CD4-positive, alpha-beta T cell treated with Interleukin-10 for 1 hour (primary cell): Measurements from ENCODE around the gene RIMKLA.

ENCODE experiments used
- DNase-seq: peaks from one replicate; pipeline ENCODE4 v3.0.0-alpha.2; 2020

The RIMKLA gene, protein sequence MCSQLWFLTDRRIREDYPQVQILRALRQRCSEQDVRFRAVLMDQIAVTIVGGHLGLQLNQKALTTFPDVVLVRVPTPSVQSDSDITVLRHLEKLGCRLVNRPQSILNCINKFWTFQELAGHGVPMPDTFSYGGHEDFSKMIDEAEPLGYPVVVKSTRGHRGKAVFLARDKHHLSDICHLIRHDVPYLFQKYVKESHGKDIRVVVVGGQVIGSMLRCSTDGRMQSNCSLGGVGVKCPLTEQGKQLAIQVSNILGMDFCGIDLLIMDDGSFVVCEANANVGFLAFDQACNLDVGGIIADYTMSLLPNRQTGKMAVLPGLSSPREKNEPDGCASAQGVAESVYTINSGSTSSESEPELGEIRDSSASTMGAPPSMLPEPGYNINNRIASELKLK

DNA sequence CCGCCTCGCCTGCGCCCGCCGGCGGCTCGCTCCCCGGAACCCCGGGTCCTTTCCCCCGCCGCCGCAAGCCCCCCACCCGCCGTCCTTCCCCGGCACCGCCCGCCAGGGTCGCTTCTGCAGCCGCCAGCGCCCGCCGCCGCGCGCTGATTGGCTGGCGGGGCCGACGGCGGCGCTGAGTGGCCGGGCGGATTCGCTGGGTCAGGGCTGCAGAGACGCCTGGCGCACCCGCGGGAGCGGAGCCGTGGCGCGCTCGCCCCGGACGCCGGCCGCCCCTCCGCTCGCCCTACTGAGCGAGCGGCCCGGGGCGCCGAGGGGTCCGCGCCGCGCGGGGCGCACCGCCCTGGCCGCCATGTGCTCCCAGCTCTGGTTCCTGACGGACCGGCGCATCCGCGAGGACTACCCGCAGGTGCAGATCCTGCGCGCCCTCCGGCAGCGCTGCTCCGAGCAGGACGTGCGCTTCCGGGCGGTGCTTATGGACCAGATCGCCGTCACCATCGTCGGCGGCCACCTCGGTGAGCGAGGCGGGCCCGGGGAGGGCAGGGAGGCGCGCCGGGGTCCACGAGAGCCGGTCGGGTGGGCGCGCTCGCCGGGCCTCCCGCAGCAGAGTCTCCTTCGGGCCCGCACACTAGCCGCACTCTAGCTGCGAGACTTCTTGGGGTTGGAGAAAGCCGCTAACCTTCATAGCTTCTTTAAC lies at the start of gene RIMKLA:
TSS of gene RIMKLA (plus strand) at position 207 of the 694 bp plus-strand sequence. CDS start at position 350, 143 bp downstream.
- peak; percentile 29 for DNase-seq

DNA sequence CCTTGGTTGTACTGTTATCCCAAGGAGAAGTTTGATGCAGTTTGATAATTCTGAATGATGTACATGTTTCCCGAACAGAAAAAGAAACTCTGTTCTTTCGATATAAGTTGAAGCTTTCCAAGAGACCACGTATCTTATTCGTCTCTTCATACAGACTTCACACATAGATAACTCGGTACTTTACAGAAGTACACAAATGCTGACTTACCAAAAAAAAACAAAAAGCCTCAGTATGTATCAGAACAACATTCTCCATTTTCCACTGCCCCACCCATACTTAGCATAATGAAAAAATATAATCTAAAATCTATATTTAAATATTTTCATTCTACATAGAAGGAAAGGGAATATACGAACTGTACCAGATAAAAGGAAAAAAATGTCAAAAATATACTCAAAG lies 47.7 kb upstream of the RIMKLA start:
- no peak for DNase-seq

DNA sequence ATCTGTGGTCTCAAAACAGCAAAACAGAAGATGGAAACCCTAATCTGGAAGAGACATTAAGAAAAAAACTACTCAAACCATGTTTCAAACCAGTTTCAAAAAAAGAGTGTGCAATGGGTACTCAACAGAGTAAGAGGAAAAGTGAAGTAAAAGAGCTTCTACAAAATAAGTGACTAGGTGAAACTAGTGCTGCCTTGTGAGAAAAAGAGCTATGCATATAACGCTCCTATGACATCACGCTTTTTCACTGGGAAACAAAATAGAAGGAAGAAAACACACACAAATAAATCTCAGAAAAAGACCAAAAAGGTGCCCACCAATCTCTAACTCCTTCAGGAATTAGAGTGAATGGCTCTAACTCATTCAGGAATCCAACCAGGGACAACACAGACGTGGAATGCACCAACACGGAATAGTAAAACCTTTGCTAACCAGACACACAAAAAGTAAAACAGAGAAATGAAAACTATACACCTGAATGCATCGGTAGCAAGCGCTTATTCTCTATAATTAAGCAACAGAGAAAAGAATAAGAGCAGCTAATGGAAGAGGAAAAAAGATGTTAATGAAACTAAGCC lies 46.8 kb upstream of the RIMKLA start:
- no peak for DNase-seq

DNA sequence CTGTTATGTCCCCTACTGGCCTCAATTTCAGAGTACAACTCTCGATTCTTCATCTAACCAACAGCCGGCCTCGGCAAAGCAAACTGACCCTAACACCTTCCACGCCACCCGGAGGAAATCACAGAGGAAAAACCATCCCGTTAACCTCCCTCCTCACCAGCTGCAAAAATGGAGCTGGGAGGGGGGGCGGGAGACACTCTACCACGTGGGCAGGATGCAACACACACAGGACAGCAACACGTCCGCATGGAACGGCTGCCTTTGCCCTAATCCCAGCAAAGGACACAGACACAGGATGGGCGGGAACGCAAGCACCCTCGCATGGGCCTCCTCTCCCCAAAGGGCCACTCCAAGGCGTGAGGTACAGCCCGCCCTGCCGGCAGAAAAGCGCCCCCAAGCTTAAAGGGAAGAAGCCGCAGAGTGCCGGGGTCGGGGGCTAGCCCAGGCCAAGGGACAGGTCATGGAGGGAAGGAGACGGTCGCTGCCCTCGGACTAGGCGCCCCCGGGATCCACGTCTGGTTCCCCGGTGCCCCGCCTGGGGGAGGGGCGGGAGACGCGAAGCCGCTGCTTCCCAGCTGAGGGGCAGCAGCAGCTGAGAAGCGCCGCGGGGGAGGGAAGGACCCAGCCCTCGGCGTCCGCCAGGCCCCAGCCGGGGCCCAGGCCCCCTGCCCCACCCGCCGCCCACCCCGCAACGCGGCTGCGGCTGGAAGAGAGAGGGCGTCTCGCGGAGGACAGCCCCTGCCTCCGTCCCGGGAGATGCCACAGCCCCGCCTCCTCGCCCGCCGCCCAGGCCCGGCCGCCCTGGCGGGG lies 46.1 kb upstream of the RIMKLA start:
- DNase-seq = no peak

DNA sequence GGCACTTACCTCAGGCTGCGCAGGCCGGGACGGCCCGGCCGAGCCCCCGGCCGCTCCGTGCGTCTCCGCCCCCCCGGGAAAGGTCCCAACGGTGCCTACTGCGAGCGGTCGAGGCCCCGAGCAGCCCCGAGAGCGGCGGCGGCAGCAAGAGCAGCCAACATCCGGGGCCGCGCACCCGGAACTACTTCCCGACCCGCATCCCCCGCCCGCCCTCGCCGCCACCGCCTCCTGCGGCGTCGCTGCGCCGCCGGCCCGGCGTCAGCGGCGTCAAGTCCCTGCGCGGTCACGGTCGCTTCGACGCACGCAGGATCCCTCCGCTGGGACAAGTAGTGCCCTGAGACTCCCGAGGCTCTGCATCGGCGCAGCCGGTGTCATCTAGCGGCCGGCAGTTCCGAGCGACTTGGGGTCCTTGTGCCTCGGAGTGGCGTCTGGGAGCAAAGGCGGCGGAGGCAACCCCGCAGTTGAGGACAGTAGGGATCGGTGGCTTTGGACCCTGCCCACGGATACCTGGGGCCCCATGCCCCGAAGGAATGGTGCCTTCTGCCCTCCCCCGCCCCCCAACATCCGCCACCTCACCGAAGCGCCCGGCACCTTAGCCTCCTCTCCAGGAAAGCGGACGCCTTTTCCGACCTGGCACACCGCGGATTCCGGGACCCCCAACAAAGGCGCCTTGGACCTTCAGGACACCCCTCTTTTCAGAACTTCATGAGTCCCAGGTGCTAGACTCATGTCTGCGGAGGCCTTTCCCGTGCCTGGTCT lies 45.4 kb upstream of the RIMKLA start, which contains the start of gene FOXJ3:
TSS of gene FOXJ3 (minus strand) at position 186 of the 759 bp plus-strand sequence. CDS start 24,142 bp downstream, outside the sequence.
- peak; percentile 93 for DNase-seq

DNA sequence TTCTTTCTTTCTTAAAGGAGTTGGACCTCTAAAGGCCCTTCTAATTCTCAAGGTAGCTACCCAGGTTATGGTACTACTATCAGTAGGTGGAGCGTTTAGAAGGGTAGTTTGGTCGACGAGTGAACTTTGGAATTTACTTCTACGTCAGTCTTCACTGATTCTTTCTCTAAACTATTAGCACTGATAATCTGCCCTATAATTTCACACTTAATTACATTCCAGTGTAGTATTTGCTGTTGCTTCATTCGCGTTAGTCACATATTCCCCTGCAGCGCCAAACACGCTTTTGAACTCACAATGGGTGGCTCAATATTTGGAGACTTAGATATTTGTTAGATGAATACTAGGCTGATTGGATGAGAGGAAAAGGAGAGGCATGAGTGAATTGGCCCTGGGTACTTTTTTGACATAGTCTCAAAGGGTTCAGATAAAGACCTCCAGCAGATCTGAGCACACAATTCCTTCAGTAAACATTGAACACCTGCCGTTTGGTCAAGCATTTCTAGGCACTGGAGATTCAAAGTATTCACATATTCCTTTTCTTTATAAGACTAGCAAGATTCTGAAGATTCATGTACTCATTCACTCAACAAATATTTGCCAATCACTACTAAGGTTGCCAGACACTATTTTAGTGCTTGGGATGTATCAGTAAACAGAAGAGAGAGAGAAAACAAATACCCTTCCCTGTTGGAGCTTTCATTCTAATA lies 44.6 kb upstream of the RIMKLA start:
- DNase-seq = no peak

DNA sequence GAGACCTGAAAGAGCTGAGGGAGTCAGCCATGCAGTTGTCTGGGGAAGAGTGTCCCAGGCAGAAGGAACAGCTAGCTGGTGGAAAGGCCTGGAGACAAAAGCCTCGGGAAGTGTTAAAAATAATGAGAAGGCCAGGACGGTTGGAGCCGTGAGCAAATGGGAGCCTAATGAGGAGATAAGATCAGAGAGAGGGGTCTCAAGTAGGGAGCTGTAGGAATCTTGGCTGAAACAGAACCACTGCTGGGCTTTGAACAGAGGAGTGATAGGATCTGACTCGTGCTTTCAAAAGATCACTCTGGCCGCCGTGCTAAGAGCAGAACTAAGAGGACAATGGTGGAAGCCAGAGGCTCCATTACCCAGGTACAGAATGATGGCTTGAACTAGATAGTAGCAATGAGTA lies 43.6 kb upstream of the RIMKLA start:
- DNase-seq = no peak

DNA sequence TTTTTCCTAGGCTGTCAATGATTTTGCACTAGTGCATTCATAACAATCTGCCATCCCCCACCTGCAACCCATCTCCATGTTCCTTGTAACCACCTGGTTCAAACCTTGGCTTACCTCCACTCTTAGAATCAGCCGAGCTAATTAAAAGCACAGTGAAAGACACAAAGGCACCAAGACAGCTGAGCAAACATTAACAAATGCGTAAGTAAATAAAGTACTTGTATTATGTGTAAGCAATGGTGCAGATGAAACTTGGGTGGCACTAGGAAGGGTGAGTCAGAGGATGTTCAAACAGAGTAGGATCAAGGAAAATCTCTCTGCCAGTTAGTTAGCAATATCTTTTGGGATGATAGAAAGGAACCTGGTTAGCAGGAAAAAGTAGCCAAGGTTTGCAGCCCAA lies 40.5 kb upstream of the RIMKLA start:
- no peak for DNase-seq

DNA sequence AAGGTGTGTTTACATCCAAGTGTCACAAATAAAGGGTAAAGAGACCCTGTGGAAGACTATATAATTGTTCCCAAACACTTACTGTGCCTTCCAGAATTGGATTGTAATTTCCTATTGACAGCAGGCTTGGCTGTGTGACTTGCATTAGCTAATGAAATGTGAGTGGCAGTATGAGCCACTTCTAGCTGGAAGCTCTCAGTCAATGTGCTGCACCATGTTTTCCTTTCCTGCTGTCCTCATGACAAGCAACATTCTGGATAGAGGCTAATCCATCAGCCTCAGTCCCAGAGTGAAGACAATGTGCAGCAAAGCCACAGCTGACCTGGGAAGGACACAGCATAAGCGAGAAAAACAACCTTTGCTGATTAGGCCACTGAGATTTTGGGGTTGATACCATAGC lies 39.7 kb upstream of the RIMKLA start:
- DNase-seq = no peak

DNA sequence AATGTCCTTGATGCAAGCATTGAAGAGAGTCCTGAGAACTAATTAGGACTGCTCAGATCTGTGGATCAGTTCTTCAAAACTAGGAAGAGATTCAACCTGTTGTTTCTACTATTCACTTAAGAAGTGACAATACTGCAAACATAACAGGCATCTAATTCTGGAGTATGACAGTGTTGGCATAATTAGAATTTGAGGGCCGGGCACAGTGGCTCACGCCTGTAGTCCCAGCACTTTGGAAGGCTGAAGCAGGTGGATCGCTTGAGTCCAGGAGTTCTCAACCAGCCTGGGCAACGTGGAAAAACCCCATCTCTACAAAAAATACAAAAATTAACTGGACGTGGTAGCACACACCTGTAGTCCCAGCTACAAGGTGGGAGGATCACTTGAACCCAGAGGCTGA lies 37.5 kb upstream of the RIMKLA start:
- DNase-seq = no peak

DNA sequence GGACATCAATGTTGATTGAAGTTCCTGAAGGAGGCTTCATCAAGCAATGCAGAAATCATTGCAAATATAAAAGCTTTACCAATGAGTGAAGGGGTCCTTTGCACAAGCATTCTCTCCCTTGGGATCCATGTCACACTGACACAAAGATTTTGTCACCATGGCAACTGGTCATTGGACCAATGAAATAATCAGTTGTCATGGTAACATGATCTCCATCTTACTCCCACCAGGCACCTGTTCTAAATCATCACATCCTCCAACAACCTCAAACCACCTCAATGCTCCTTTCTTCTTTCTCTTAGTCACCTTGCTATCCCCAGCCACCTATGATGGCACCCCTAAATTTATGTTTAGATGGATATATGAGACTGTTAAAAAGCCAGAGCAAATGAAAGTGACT lies 32.1 kb upstream of the RIMKLA start:
- DNase-seq = no peak

DNA sequence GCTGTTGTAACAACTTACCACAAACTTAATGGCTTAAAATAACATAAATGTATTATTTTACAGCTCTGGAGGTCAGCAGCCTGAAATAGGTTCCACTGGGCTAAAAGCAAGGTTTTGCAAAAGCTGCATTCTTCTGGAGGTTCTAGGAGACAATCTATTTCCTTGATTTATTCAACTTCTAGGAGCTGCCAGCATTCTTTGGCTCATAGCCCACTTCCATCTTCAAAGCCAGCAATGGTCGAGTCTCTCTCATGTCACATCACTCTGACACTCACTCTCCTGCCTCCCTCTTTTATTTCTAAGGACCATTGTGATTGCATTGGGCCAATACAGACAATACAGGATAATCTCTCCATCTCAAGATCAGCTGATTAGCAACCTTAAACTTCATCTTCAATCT lies 30.5 kb upstream of the RIMKLA start:
- DNase-seq = no peak

DNA sequence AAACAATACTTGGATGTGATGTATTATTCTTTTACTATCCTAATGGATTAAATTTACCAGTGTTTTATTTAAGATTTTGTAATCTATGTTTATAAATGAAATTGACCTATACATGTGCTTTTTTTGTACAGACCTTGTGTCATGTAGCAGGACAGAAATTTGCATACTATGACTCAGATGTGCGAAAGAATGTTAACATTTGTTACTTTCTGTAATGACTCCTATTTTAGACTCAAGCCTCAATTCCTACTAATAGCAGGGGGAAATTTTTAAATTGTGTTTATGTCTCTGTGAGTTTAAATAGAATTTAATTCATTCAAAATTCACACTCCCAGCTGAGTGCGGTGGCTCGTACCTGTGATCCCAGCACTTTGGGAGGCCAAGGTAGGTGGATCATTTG lies 21.8 kb upstream of the RIMKLA start:
- DNase-seq = no peak

DNA sequence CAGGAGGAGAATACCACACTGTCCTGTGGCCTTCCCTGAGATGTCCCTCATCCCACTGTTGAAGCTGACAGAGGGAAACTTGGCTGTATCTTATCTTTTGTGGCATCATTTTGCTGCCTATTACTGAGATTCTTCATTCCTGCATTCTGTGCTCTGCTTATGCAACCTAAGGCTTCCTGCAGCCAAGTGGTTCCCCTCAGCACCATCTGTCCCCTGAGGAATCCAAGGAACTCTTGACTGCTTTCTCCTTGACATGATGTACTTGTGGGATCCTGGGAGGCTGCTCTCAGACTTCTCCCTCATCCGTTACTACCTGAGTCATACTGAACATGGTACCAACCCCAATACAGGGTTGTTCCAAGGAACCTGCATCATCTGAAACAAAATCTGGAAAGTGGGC lies 21.1 kb upstream of the RIMKLA start:
- DNase-seq = no peak

DNA sequence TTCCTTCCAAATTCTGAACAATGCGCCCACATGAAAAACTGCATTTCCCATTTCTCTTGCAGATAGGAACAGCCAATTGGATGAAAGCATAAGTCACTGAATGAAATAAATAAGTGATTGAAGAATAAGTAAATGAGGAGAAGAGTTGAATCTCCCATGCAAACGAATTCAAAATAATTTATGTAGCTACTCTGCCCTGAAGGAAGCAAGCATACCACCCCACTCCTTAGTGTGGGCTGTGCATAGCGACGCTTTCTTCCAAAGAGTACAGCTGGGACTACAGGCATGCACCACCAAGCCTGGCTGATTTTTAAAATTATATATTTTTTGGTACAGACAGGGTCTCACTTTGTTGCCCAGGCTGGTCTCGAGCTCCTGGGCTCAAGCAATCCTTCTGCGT lies 16.5 kb upstream of the RIMKLA start:
- no peak for DNase-seq

DNA sequence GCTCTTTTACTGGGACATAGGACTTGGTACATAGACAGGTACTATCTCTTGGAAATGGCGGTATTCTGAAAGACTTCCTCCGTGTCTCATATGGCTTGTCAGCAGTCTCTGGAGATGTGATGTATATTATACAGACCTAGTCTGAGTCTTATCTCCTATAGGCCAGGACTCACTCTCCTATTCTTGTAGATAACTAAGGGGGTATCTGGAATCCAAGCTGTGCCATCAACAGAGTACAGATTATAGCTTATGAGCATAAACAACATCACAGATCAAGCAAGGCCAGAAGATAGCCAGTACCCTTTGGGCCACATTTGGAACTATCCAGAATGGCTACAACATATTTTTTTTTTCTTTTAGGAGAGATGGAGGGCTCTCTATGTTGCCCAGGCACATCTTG lies 16.1 kb upstream of the RIMKLA start:
- DNase-seq = no peak

DNA sequence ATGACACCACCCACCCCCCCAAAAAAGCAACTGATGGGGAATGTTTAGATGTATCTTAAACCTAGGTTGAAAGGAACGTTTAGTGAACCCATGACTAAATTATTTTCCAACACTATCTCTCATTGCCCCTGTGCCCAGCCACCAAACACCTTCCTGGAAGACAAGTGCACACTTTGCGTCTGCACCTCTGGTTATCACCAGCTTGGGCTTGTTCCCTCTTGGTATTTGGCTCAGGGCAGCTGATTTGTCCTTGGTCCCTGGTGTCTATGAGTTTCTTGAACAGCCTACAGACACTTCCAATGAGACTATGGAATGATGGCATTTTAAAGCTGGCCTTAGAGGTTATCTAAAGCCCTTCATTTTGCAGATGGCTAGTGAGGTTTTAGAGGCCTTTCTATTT lies 15.5 kb upstream of the RIMKLA start:
- DNase-seq = no peak

DNA sequence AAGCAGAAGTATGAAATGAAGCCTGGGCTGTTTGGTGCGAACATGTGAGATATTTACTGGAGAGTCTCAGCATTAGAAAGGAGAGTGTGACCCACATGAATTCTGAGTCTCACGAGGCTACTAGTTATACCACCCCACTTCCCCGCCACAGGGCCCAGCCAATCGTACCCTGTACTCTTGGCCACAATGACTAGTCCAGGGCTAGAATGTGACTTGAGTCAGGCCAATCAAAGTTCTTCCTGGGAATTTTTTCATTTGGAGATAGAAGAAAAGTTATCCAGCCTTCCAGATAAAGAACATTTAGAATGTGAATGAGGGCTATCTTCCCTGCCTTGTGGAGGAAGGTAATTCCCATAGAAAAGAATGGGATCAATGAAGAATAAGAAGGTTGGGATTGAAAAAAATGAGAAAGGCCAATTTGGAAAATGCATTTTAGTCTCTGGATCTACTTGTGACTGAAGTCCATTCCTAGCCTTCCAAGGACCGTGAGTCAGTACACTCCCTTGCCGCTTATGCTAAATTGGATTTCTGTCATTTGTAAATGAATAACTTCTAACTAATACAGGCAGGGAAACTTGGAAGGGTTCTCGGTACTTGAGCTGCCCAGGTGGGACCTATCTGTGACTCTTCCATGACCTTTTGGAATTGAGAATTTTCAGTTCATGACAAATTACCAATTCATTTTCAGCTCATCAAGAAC lies 12.3 kb upstream of the RIMKLA start:
- DNase-seq = no peak

DNA sequence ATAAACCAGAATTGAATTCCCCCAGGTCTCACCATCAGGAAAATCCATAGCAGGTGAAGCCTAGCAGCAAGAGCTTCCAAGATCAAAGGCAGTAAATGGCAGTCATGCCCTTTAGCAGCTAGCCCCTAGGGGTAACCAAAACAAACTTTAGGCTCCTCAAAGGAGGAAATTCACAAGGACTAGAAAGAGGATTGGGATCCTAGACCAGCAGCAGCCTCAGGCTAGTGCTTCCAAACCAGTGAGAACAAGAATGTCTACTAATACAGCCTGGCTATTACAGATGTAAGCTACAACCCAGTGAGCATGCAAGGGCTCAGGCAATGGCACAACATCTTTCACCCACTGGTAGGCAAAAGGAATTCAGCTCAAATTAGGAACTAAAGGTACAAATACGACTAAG lies 11.1 kb upstream of the RIMKLA start:
- no peak for DNase-seq

DNA sequence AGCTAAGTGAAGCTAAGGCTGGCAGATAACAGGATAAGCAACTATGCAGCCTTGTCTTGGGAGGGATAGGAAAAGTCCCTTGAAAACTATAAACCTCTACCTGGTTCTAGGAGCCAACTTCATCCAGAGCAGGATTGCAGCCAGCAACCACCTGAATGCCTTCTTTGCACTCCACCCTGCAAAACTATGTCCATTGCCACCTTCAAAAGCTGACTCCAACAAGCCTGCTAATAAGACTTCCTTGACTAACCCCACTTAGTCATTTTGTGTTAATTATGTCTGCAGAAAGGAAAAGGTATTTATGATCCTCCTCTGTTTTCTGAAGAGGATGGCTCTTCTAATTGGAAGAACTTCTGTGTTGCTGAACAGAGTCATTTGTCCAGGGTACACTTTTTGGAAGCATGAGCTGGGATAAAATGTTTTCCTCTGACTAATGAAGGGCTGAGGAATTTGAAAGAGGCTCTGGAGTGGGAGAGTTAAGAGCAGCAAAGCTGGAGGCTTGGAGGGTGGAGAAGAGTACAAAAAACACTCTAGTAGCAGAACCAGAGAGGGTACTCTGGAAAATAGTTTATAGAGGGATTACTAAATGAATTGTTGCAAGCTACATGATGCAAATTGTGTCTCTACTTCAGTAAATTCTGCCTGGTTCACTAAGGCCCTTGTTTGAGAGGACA lies 9.6 kb upstream of the RIMKLA start:
- DNase-seq = no peak

DNA sequence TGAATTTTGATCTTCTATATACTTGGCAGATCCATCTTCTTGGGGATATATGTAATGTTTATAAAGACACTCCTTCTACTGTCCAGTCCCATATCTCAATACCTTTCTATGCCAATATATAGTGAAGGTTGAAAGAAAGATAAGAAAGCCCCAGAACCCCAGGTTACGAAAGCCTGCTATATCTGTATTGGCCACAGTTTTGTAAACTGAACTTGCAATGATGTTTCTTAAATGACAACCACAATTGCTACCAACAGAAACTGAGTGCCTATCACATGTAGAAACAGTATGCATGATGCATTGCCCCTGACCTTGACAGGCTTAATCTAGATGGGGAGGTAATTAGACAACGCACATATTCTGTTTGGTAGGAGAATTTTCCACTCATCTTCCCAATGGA lies 7.8 kb upstream of the RIMKLA start:
- no peak for DNase-seq
